ENCODE measurements around the gene TRMT61B.

GRCh38 chr2:28870146-28870891 lies at the start of gene TRMT61B:
- TF ChIP-seq YY1 (IDR thresholded peaks at IDR 0.05; ENCODE audit: insufficient read depth, insufficient read length) (peak; percentile 55), SUZ12 (IDR thresholded peaks at IDR 0.05; ENCODE audit: extremely low read depth, insufficient read depth, insufficient read length) (no peak), ZNF274 (IDR thresholded peaks at IDR 0.05; ENCODE audit: low read depth, low read length) (no peak)

All from NT2/D1 (cell line).